GM19043 (cell line): ENCODE data around the gene PSD2.
A peak's percentile ranks its signal among the peaks of the same experiment; 100 is the strongest.

ENCODE experiments used
- ATAC-seq: cut with Tn5 transposase; IDR thresholded peaks from one replicate; pipeline ENCODE4 v1.9.1; 2021; ENCODE audit warnings: low read depth; ENCODE audit not compliant: unreplicated experiment

PSD2 gene

DNA sequence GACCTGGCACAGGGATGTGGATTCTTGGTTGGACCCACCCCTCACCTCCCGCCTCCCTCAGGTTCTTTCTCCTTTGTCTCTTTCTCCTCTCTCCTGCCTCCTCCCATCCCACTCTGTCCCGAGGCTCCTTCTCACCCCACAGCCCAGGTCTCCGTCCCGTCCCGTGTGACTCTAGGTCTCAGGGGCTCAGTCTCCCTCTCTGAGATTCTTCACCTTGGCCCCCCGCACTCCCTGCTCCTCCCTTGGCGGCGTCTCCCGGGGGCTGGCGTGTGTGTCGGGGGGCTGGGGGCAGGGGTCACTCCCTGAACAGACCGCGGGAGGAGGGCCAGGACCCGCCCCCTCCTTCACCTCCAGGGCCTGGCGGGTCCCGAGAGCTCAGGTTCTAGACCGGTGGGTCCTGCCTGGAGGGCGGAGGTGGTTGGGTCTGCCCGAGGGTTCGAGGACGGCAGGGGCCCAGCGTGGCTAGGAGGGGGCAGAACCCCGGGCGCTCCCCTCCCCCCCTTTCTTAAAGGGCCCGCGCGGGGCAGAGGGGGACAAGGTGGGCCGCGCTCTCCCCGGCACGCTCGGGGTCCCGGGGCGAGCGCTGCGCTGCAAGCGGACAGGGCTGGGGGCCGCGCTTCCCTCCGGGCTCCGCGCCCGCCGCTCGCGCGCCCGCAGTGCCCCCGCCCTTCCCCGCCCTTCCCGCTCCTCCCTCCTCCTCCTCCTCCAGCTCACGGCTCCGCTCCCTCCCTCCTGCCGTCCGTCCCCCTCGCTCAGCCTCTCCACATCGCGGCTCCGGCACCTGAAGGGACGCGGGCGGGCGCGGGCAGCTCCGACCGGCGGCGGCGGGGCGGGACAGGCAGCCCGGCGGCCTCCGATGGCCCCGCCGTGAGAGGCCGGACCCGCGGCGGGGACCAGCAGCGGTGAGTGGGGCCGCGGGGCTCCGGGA, at the start of gene PSD2:
TSS of gene PSD2 (plus strand) at position 735 of the 928 bp plus-strand sequence. CDS start 13,633 bp downstream, outside the sequence.
- no peak for ATAC-seq

DNA sequence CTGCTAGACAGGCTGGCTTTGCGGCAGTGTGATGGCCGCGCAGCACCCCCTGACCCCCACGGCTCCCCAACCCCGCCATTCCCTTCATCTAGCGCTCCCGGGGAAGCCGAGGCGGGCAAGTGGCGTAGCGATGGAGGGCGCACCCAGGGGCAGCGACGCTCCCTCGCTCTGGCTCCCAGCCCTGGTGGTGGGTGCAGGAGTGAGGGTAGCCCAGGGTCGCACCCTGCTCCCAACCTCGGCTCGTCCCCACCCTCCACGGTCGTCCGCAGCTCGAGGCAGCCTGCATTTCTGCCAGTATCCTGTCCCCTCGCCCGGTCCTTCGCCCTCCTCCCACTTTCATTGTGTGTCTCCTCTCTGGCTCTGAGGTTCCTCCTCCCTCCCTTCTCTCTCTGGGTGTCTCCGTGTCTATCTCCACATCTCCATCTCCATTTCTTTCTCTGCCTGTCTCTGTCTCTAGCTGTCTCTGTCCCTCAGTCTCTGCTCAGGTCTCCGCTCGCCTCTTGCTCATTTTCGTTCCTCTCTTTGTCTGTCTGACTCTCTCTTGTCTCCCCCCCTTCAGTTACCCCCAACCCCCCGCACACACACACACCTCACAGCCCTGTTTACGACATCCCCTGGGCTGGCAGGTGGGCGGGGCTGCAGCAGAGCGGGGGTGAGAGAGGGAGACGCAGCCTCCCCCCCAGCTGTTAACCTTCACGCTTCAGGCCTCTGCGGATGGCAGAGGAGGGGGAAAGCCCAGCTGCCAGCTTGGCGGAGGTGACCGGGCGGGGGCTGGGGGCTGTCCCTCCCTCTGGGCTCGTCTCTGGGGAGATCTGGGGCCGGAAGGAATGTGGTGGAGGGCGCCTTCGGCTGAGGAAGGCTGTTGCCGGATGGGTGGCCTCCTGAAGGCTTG, 48.7 kb upstream of the PSD2 start:
- peak; percentile 47 for ATAC-seq

DNA sequence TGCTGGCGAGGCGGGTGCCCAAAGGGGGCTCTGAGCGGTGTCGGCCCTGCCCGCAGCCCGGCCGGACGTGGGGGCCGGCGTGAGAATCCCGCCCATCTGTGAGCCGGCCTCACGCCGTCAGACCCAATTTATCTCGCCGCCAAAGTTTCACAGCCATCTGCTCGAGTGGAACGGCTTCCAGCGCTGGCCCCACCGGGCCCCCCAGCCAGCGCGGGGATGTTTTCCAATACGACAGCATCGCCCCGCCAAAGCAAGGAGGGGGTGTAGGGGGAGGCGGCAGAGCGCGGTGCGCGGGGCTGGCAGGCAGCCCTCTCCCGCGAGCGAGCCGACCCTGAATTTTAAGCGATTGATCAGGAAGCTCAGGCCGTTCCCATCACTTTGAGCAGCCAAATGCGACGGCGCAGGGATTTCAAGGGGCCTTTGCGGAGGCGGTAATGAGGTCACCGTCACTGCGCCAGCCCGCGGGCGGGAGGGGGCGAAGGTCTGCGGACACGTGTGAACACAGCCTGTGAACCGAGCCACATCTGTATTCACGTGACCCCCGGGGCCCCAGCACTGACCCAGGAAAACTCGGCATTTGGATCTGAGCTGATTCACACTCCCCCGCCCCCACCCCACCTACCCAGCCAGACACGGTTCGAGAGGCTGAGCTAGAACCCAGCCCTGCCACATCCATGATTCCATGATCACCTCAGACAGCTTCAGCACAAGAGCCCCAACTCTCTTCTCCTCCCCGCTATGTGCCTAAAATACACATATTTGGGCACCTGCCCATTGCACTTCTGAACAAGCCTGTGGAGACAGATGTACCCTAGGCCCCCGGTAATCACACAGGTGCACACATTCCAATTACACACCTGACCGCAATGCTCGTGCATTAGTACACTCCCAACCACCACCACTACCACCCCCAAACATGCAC, 47.8 kb upstream of the PSD2 start:
- peak; percentile 6 for ATAC-seq

- no peak for ATAC-seq
Observed at GRCh38 chr5:139748505-139748826, 47.1 kb upstream of the PSD2 start.

DNA sequence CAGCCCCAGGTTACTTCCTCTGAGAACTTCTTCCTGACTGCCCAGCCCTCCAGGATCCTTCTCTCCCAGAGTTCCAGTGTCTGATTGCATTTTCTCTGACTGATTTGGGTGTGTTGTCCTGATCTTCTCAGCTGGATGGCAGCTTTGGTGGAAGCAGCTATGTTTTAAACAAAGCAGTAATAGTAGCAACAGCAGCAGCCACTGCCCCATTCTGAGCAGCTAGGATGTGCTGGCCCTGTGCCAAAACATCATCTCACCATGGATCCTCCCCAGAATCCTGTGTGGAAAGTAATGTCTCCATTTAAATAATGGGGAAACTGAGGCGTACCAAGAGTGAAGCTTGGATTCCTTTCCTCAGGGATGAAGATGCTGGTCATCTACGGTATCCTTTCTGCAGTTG, 46.4 kb upstream of the PSD2 start:
- no peak for ATAC-seq

DNA sequence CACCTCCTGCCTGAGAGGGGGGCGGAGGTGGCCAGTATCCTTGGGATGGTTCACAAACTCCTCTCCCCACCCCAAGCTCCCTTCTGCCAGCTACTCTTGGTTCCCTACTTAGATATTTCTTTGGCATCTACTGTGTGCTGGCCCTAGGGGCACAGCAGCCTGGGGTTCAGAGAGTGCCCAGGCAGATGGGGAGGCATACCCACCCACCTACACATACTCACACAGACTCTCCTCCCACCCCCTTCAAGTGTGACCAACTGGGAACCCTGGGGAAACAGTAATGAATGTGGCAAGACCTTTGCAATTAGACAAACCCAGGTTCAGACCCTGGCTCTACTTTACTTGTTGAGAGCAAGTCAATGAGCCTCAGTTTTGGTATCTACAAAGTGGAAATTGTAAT, 44.4 kb upstream of the PSD2 start:
- ATAC-seq = no peak

GRCh38 chr5:139752506-139753473, 42.8 kb upstream of the PSD2 start:
- ATAC-seq = no peak

DNA sequence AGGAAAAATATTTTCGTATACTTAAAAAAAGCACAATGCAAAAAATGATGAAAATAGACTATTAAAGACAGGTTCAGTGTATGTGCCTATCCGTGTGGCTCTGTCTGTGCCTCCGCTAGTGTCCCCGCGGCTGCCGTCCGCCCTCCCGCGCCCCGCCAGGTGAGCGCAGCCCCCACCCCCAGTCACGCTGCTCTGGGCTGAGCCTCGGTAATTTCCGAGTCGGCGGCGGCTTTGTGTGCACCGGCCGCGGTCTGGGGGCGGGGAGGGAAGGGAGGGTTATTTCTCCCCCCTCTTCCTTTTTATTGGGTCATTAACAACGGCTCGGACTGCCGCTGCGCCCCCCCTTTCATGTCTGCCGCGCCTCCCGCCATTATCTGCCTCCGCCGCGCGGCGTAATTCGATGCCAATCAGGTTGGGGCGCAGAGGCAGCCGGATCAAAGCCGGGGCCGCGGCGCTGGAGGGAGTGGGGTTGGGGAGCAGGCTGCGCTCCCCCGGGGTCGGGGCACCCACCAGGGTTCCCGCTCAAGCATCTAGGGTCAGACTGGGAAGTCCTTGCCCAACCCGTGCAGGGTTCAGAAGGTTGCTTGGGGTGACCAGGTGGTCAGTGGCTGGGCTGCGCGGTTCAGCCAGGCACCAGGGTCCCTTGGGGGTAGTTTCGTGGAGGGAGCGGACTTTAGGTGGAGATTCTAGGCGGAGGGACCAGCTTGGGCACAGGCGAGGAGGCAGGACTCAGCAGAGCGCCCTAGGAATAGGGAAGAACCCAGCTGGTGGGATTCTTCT, 39.5 kb upstream of the PSD2 start:
- ATAC-seq = no peak

DNA sequence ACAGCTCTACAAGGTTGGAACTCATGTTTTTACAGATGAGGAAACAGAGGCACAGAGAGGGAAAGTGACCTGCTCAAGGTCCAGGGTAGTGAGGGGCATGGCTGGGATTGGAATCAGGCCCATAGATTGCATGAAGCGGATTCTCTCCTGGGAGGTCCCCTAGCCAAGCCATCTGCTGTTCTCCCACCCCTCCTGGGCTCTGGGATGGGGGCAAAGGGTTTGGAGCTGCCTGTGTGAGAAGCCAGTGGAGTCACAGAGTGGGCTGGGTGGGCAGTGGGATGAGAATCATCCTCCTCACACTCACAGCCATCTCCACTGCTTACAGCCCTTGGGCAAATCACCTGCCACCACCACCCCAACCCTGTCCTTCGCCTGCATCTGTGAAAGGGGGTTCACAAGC, 38.6 kb upstream of the PSD2 start:
- no peak for ATAC-seq

DNA sequence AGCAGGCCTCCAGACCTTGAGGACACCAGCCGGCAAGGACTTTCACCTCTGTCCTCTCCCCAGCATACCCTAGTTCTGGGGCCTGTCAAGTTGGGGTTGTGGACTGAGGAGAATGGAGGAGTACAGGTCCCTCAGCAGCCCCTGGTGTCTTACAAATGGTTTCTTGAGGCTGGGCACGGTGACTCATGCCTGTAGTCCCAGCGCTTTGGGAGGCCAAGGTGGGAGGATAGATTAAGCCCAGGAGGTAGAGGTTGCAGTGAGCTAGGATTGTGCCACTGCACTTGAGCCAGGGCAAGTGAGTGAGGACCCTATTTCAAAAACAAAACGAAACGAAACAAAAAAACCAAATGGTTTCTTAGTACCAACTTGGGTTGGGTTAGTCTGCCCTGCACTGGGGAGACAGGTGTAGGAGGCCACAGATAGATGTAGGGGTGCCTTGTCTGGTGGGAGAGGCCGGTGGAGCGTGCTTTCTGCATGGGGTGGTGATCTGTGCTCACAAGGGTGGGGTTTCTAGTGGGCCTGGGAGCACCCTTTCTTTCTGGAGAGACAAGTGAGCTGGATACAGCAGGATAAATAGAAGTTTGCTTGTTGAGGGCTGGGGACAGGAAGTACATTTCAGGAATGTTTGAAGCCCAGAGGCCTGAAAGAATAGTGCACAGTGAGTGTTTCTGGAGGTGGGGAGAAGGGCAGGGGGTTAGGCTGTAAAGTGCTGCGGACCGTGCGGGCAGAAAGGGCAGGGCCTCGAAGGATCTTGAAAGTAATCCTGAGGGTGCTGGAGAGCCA, 37.7 kb upstream of the PSD2 start:
- no peak for ATAC-seq

DNA sequence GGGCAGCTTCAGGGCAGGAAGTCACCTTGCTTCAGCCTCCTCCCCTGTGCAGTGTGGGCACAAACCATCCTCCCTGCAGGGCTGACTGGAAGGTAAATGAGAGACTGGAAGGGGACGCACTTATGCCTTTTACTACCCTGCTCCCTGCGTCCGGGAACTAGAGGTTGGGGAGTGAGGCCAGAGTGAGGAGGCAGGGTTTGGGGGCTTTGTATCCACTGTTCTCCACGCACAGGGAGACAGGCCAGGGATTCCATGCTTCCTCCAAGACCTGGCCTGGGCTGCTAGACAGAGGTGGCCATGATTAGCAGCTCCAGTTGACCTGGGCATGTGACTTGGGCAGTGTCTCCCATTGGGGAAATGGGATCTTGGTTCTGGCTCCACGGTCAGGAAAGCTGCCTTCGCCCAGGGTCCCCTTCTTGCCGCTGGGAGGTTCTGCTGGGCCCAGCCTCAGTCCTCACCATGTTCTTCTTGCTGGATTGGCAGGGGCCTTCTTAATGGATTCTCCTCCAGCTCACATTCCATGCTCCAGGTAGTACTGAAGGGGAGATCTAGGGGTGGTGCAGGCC, 37.0 kb upstream of the PSD2 start:
- ATAC-seq = no peak

- no peak for ATAC-seq
Observed at GRCh38 chr5:139759219-139759721, 36.3 kb upstream of the PSD2 start.

DNA sequence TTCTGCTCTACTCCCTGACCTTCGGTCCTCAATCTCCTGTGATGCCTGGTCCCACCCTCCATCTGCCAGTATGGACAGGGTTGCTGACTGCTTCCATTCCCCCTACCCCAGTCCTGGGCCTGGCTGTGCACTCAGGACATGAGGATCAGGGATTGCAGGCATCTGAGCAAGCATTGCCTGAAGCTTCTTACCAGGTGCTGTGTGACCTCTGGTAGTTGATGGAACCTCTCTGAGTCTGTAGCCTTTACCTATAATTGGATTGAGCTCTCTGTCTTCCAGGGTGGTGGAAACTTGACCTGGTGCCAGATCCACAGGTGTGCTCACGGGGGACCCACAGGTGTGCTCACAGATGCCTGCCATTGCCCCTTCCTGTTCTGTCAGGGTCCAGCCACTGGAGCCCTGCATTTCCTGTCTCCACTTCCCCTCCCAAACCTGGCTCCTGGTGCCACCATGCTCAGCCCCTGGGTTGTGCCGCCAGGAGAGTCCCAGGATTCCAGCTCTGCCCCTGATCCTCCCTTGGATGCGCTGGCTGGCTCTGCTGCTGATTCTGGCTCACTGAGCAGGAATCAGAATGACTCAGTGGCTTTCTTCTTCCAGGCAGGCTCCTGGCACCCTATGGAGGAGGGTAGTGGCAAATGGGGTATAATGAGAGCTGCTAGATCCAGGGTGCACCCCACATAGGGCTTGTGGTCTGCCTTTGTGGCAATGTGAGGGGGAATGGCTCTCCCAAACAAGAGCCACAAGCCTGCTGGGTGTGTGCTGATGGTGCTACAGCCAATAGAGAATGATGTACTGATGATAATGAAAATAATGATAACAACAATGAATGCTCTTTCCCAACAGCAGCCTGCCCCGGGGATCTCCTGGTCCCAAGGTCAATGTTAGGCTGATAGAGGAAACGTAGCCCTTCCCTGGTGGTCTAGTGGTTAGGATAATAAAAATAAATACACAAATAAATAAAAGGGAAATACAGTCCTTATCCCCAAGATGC, 35.2 kb upstream of the PSD2 start:
- no peak for ATAC-seq

DNA sequence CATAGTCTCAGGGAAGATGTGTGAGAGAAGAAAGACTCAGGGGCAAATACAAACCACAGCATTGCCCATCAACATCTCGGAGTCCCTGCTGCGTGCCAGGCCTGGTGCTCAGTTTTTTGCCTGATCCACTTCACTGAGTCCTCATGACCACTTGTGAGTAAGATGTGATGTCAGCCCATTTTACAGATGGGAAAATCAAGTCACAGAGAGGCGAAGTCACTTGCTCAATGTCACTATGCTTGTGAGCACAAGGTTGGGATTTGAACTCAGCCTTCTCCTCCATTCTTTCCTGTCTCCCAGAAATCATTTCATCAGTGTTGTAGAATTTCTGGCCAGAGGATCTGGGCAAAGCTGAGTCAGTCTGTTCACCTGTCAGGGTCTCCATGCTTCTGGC, 34.6 kb upstream of the PSD2 start:
- no peak for ATAC-seq

DNA sequence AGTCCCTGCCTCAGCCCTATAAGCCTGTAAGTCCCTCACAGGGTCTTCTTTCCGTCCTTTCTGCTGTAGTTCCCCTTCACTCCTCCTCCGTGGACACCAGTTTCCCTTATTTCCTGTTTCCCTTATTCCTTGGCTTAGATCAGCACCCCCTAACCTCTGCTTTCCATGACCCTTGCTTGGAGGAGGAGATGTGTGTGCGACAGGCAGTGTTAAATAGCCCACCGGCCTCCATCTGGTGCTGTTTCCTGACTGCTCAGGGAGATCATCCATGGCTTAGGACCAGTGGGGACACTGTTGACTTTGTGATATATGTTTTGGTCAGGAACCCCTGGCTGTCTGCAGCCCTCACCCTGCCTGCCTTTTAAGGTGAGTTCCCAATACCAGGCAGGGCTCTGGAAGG, 34.1 kb upstream of the PSD2 start:
- no peak for ATAC-seq

GRCh38 chr5:139762615-139763170, 32.9 kb upstream of the PSD2 start:
- no peak for ATAC-seq
